GM19467 (cell line): ENCODE measurements around the gene LRMDA.

Source experiments
- ATAC-seq: cut with Tn5 transposase; IDR thresholded peaks from one replicate; pipeline ENCODE4 v1.9.1; 2021; ENCODE audit warnings: mild to moderate bottlenecking, moderate library complexity; ENCODE audit not compliant: unreplicated experiment

LRMDA gene

DNA sequence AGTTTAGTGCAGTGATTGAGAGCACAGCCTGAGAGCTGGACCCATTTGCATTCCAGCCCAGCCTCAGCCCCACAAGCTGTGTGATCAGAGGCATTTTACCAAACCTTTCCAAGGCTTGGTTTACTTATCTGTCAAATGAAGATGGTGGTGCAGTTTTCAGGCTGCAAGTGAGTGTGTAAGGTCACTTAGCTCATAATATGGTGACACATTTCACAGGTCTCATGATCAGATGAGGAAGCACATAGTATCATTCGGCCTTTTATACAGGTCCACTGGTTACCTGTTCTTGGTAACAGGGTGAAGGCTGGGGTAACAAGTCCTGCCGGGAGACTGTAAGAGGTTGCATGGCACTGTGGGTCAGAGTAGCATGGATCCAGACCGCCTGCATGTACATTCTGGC is 371.7 kb downstream of the LRMDA start:
- no peak for ATAC-seq

DNA sequence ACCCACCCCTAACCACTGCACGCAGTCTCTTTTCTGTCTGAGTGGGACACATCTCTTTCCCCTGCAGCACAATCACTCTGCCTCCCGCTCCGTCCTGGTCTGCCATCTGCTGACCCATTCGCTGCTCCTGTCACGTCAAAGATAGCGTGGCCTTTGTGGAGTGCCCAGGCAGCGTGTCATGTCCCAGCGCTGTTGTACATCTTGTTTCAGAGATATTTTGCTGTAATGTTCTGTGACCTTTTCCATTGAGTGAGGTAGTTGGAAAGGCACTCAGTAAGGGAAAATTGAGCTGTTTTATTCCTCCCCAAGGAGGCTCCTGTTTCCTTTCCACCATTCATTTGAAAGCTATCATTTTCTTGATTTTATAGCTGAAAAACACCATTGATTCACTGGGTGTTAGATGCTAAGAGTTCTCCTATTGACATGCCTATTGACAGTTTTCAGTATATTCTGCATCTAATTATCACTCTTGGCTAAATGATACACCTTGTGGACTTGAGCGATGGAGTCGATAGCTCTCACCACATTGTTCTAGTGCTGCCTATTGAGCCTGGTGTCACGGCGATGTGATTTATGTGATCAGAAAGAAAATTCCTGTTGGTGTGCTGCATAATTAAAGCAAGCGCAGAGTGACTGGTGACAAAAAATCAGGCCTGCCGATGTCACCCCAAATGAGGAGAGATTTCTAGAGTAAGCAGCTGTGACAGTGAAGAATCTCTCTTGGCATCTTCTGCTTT is 372.6 kb downstream of the LRMDA start:
- no peak for ATAC-seq

DNA sequence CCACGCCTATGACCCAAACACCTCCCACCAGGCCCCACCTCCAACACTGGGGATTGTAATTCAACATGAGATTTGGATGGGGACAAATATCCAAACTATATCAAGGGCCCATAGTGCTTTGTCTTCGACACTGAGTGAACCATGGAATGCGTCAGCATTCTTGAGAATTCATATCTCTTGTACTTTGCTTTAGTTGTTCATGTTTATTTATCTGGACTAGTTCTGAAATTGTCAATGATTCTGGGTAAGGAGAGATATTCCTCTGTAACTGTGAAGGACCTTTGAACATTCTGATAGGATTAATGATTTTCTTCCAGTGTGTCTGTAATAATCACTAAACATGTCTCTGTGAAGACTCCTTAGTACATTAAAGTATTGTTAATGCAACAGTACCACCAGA is 374.8 kb downstream of the LRMDA start:
- ATAC-seq: no peak

DNA sequence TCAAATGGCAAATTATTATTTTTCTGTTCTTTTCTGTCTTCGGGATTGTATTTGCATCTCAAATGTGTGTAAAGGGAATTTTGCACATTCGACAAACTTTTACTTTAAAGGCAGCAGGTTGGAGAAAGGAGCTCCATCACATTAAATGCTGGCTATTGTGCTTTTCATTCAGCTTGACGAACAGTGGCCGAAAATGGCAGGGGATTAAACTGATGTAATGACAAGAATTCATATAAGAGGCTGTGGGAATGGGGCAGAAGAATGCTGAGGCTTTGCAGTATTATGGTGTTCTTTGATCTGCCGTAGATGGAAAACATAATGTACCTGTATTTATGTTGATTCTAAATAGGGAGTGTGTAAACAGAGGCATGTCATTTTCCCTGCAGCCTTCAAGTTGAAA is 376.0 kb downstream of the LRMDA start:
- no peak for ATAC-seq

- no peak for ATAC-seq
Observed at GRCh38 chr10:75809003-75809402, 377.6 kb downstream of the LRMDA start.

GRCh38 chr10:75814014-75814413 is 382.6 kb downstream of the LRMDA start:
- no peak for ATAC-seq

- no peak for ATAC-seq
Observed at GRCh38 chr10:75815066-75815465, 383.6 kb downstream of the LRMDA start.

- no peak for ATAC-seq
Observed at GRCh38 chr10:75817198-75817597, 385.8 kb downstream of the LRMDA start.

DNA sequence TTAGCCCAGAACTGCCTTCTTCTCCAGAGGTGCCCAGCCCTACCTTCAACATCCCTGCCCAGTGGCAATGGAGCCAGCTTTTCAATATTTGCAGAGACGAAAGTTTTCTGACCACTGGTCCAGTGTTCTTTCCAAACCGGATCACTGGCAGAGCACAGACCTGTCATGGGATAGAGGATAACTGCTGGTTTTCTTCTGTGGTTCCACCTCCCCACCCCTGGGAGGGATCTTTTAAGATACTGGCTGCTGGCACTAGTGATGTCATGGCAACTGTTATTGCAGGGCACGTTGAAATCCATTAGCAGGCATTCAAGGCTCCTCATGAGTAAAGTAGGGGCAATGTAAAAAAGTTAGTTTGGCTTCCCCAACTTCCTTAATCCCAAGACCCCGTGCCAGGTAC is 387.1 kb downstream of the LRMDA start:
- no peak for ATAC-seq

DNA sequence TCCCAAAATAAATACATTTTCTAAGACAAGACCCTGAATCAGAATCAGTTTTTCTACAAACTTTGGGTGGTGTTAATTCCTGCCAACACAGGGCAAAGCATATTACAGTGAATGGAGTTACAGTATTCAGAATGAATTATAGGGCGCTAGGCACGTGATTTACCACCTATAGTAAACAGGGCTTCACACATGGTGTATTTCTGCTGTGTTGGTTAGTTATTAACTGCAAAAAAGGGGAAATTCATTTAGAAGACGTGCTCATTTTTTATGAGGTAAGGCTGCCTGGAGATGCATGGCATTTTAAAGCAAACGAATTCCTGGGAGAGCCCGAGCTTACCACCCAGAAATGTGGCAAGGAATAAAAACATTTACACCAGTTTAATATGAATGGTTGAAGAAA is 393.8 kb downstream of the LRMDA start:
- no peak for ATAC-seq

DNA sequence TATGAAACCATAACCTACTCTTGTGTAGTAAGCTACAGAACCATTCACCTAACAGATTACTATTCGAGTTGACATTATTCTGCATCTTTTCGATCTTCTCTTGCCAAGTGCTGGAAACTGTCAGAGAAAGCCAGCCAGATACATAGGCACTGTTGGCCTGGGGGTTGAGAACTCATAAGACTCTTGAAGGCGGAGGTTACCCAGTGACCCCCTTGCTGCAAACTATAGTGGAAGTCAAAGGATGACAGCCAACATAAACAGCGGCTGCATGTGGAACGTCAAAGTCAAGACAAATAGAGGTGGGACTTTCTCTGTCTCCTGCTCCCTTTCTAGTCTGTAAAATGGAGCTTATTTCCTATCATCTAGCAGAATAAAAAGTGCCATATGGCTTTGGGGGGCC is 394.2 kb downstream of the LRMDA start:
- no peak for ATAC-seq

- ATAC-seq: no peak
Observed at GRCh38 chr10:75826846-75827245, 395.4 kb downstream of the LRMDA start.

GRCh38 chr10:75827587-75828021 is 396.2 kb downstream of the LRMDA start:
- ATAC-seq: no peak

- no peak for ATAC-seq
Observed at GRCh38 chr10:75828413-75828812, 397.0 kb downstream of the LRMDA start.

DNA sequence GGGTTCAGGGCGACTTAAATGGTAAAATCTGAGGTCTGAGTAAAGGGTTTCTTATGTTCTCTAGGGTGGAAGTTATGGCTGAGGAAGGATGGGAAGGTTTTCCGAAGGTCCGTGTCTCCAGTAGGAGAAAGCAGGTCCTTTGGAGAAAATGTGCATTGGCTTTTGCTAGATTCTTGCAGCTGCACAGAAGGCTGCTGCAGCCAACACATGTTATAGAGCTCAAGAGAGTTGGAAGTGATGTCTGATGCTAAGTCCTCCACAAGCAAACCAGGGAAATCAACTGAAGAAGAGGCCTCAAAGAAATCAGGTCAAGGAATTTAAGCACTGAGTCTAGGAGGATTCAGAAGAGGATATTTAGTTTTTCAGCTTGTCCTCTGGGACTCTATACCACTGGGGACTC is 404.6 kb downstream of the LRMDA start:
- ATAC-seq: no peak

GRCh38 chr10:75838486-75838885 is 407.1 kb downstream of the LRMDA start:
- ATAC-seq: no peak

DNA sequence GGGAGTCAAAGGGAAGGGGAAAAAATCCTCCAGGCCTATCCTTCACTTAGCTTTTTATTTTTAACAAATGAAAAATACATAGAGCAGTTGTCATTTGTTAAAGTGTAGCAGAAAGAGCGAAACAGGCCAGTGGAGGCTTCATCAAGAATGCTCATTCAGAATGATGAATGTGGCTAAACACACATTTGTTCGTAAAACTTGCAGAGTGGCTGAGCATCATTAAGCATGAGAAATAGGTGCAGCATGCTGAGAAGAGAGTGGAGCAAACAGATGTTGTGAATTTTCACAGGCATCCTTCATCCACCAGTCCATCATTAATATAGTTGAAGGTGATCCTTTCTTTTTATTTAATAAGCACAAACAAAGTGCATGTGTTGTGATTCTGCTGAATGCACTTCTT is 407.6 kb downstream of the LRMDA start:
- ATAC-seq: no peak

DNA sequence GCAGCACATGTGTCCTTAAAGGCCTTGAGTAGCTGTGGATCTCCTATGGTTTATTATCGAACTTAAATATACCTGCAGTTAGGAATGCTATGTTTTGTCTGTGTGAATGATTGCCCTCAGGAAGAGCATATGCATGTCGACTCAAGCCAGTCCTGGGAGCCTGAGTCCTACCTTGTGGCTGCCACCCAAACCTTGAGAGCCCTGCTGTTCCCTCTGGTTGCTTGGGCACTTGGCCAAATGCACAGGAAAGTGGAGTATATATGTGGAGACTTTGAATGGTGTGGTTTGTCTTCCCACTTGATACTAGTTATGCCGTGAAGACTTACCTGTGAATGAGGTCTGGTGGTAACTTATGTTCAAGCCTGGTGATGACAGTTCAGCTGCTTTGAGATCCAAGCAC is 409.8 kb downstream of the LRMDA start:
- ATAC-seq: no peak

GRCh38 chr10:75845176-75845947 is 413.9 kb downstream of the LRMDA start:
- ATAC-seq: no peak

DNA sequence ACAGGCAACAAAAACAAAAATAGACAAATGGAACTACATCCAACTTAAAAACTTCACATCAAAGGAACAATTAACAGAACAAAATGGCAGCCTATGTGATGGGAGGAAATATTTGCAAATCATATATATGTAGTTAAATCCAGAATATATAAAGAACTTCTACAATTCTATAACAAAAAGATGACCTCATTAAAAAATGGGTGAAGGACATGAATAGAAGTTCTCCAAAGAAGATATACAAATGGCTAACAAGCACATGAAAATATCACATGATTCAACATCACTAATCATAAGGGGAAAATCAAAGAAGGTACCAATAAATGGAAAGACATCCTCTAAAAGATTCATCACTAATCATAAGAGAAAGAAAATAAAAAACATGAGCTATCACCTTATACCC is 416.1 kb downstream of the LRMDA start:
- ATAC-seq: no peak

GRCh38 chr10:75851580-75852345 is 420.3 kb downstream of the LRMDA start:
- no peak for ATAC-seq
